K562 (cell line): Measurements from ENCODE around the gene PRDX1. TPM values are rescaled to one million over a fixed set of nuclear protein-coding genes. Genes with fewer than 3 reads are reported as not detected.

Experiments used
- ATAC-seq: fragments of 200-7000 bp; cut with Tn5 transposase; 3 replicates; pipeline ENCODE4 v1.9.1; 2020; ENCODE audit warnings: moderate library complexity
- BruUV-seq: library from RNA; stranded (reverse); fragments of 400-500 nt; replicated peaks from 2 replicates; lab custom pipeline; 2021; lab: Mats Ljungman, UMichigan
- CTCF ChIA-PET: fragments of 300-600 bp; formaldehyde crosslinking; extraction: SDS; loops from one replicate; lab custom pipeline; 2021; ENCODE audit warnings: low intra/inter-chr PET ratio; lab: Yijun Ruan, JAX
- POLR2A ChIA-PET: fragments of 300-600, 350-650 bp; sonication (Branson Sonifier 250); formaldehyde crosslinking; extraction: SDS; loops from one replicate; lab custom pipeline; 2021; ENCODE audit warnings: antibody characterized with exemption, inconsistent platforms; lab: Yijun Ruan, JAX
- DNase-seq, 4 experiments: peaks; one replicate each; pipeline versions ENCODE4 v3.0.0 to v3.0.0-alpha.2; 2011 to 2018; ENCODE audit warnings: low spot score in 3 of 4, mixed read lengths in 3 of 4; ENCODE audit errors: extremely low read depth in 1 of 4
- FAIRE-seq: peaks from 2 replicates; lab custom pipeline; 2011; peaks lifted over from hg19 to GRCh38; lab: Jason Lieb, UNC
- H2AFZ ChIP-seq: 2 replicates; pipeline ENCODE4 v1.6.0; 2011; ENCODE audit warnings: low read depth, low read length, control low read depth, inconsistent platforms
- H3K27ac ChIP-seq: fragments of 200-600 bp; 3 replicates; pipeline ENCODE4 v1.8.0; 2011; ENCODE audit warnings: low read depth, mild to moderate bottlenecking, control low read depth, inconsistent platforms, low read length, moderate library complexity, mixed read lengths; ENCODE audit errors: extremely low read depth
- H3K27me3 ChIP-seq, 2 experiments: fragments of 300-600 bp in 1 of 2; 2 replicates in 1 of 2; 3 replicates in 1 of 2; pipeline versions ENCODE4 v1.6.0 to v1.8.0; 2011; ENCODE audit warnings: inconsistent platforms in 2 of 2, low read length in 2 of 2, mild to moderate bottlenecking in 1 of 2, mixed read lengths in 1 of 2, moderate library complexity in 1 of 2; ENCODE audit not compliant: control insufficient read depth in 2 of 2, insufficient read depth in 2 of 2
- H3K36me3 ChIP-seq: fragments of 300-600 bp; 3 replicates; pipeline ENCODE4 v1.8.0; 2011; ENCODE audit warnings: mild to moderate bottlenecking, low read length, inconsistent platforms; ENCODE audit not compliant: control insufficient read depth, insufficient read depth
- H3K4me1 ChIP-seq, 2 experiments: fragments of 200-600 bp in 1 of 2; replicated peaks in 1 of 2; 2 replicates in 1 of 2; 3 replicates in 1 of 2; pipeline versions ENCODE4 v1.5.1 to v1.8.0; 2011; ENCODE audit warnings: inconsistent platforms in 2 of 2, low read length in 2 of 2, mild to moderate bottlenecking in 1 of 2, mixed read lengths in 1 of 2, moderate library complexity in 1 of 2; ENCODE audit not compliant: control insufficient read depth in 2 of 2, insufficient read depth in 2 of 2
- H3K4me2 ChIP-seq: 2 replicates; pipeline ENCODE4 v1.6.1; 2011; ENCODE audit warnings: low read length, control low read depth, inconsistent platforms, mixed read lengths; ENCODE audit not compliant: insufficient read depth
- H3K4me3 ChIP-seq: fragments of 200-600 bp; sonication (generic), shearing (Covaris generic); 2 replicates; pipeline ENCODE4 v1.5.1; 2016; ENCODE audit warnings: control low read depth, inconsistent platforms
- H3K79me2 ChIP-seq: fragments of 200-600 bp; 3 replicates; pipeline ENCODE4 v1.8.0; 2011; ENCODE audit warnings: low read length, inconsistent platforms; ENCODE audit not compliant: control insufficient read depth, insufficient read depth
- H3K9ac ChIP-seq, 2 experiments: 2 replicates each; pipeline versions ENCODE4 v1.6.0 to v1.6.1; 2011; ENCODE audit warnings: low read depth in 2 of 2, low read length in 2 of 2, control low read depth in 1 of 2, inconsistent platforms in 1 of 2, mild to moderate bottlenecking in 1 of 2, mixed read lengths in 1 of 2; ENCODE audit not compliant: insufficient read depth in 1 of 2
- H3K9me1 ChIP-seq: one replicate; pipeline ENCODE4 v1.6.0; 2011; ENCODE audit warnings: inconsistent platforms, mild to moderate bottlenecking, low read length, moderate library complexity; ENCODE audit not compliant: control insufficient read depth, insufficient read depth
- H3K9me3 ChIP-seq: replicated peaks from 2 replicates; pipeline ENCODE4 v1.5.1; 2011; ENCODE audit warnings: low read depth, low read length, inconsistent platforms; ENCODE audit not compliant: control insufficient read depth, insufficient read depth
- H4K20me1 ChIP-seq: replicated peaks from 2 replicates; pipeline ENCODE4 v1.6.1; 2011; ENCODE audit warnings: low read length, inconsistent platforms, mixed read lengths; ENCODE audit not compliant: control insufficient read depth, insufficient read depth
- MEF2A ChIP-seq: IDR thresholded peaks from 2 replicates; pipeline ENCODE4 v1.6.1; 2011; ENCODE audit warnings: low read depth, mild to moderate bottlenecking, low read length, moderate library complexity; ENCODE audit not compliant: control insufficient read depth
- SAFB2 ChIP-seq: fragments of 200-400 bp; formaldehyde crosslinking; IDR thresholded peaks from 2 replicates; pipeline ENCODE4 v1.6.1; 2018; ENCODE audit warnings: borderline replicate concordance, low read length, low read depth, moderate library complexity; ENCODE audit not compliant: severe bottlenecking
- WGBS: fragments of 100-300 bp; shearing (Covaris generic); methylation state at CpG from one replicate; pipeline ENCODE4 v1.1.6; 2016; ENCODE audit warnings: low coverage, mixed read lengths; ENCODE audit not compliant: insufficient coverage; ENCODE audit errors: missing lambda C conversion rate; 5-methylcytosine and 5-hydroxymethylcytosine counted together
- in situ Hi-C: fragments of 300-500 bp; cut with MboI; formaldehyde crosslinking; loops from 4 replicates; pipeline ENCODE4 v1.15.0; 2018; ENCODE audit warnings: inconsistent platforms, mixed read lengths
- intact Hi-C: fragments of 100-400 bp; cut with micrococcal nuclease; formaldehyde crosslinking; loops from 2 replicates; pipeline ENCODE4 v1.14.2; 2022
- polyA plus RNA-seq, 8 experiments: library from polyadenylated mRNA; depleted of rRNA in 4 of 8; stranded (reverse) in 5 of 8; unstranded in 3 of 8; fragments of >200 nt; fragmentation: Nextera tagmentation in 2 of 8; fragmentation: Illumina TruSeq in 1 of 8; extraction: Ambion mirVana in 2 of 8; extraction: Trizol in 1 of 8; gene quantifications; 2 replicates each; pipeline versions ENCODE4 v1.2.1 to v1.2.3, GENCODE V29; 2011 to 2014; ENCODE audit warnings: inconsistent platforms in 1 of 8, missing spikeins in 1 of 8
- total RNA-seq, 7 experiments: library from RNA; depleted of rRNA in 6 of 7; stranded (reverse); fragments of >200 nt in 6 of 7; fragmentation: Illumina TruSeq in 2 of 7; extraction: Trizol in 2 of 7; gene quantifications; 2 replicates each; pipeline versions ENCODE4 v1.2.1 to v1.2.3, GENCODE V29; 2011 to 2021; ENCODE audit warnings: low replicate concordance in 1 of 7
- TF ChIP-seq, protein P1 (sequence below), 2 experiments: fragments of 200-800 bp in 1 of 2; sonication (Bioruptor generic) in 1 of 2; sonication (generic) in 1 of 2; formaldehyde crosslinking in 1 of 2; IDR thresholded peaks in 1 of 2; conservative IDR thresholded peaks in 1 of 2; 2 replicates each; pipeline versions ENCODE4 v1.5.0 to v1.6.1; 2016 to 2020; ENCODE audit warnings: missing compliant biosample characterization in 1 of 2, missing genetic modification characterization in 1 of 2, missing genetic modification reagents in 1 of 2

PRDX1 gene
- total and polyA plus RNA-seq, 9 of the 15 experiments (the other 6 are each of a cell fraction or from before 2014, with no cell fraction given), result 748 to 2,388 (median 1,045) TPM

DNA sequence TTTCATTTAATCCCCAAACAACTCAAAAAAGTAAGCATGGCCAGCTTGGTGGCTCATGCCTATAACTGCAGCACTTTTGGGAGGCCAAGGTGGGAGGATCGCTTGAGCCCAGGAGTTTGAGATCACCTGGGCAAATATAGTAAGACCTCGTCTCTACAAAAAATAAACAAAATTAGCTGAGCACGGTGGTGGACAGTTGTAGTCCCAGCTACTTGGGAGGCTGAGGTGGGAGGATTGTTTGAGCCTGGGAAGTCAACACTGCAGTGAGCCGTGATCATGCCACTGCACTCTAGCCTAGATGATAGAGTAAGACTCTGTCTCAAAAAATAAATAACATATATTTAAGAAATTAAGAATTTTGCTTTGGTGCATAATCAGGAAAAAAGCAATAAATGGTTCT is 22.8 kb upstream of the PRDX1 start:
- no peak for DNase-seq
- Histone ChIP-seq H3K79me2 (no peaks in the 10 kb centered on the region), H3K4me1 (peaks cover 8 to 16% of the 10 kb centered on the region in 2 experiments), H3K36me3 (no peaks in the 10 kb centered on the region), H3K4me2 (no peak overlapping the region), H3K27ac (no peak overlapping the region), H3K9me3 (no peaks in the 10 kb centered on the region), H4K20me1 (no peaks in the 10 kb centered on the region), H3K27me3 (no peaks in the 10 kb centered on the region), H2AFZ (peak overlapping the region; percentile 58; the same call in 1 of the 2 replicates), H3K4me3 (no peak overlapping the region), H3K9me1 (no peaks in the 10 kb centered on the region), H3K9ac (no peak overlapping the region)
- whole genome bisulfite sequencing, result 58% methylated on average over 4 of the region's 4 CpGs
- no TSS peak for BruUV-seq
- ChIA-PET CTCF (interaction anchor here (0.6 kb wide), 1 partner anchor 39 kb away, joined by 3 read pairs; no protein-coding TSS in a partner anchor), POLR2A (interaction anchor here (0.6 to 6.3 kb wide), 6 partner anchors 9 to 504 kb away, joined by 3 to 87 read pairs (median 8); partner anchors contain the start of genes NASP and PRDX1)
- intact Hi-C loops, result no loop called here
- no peak for FAIRE-seq
- no peak for ATAC-seq
- in situ Hi-C loops, result no loop called here
- TF ChIP-seq MEF2A, result no peak
- TF ChIP-seq, protein P1, sequence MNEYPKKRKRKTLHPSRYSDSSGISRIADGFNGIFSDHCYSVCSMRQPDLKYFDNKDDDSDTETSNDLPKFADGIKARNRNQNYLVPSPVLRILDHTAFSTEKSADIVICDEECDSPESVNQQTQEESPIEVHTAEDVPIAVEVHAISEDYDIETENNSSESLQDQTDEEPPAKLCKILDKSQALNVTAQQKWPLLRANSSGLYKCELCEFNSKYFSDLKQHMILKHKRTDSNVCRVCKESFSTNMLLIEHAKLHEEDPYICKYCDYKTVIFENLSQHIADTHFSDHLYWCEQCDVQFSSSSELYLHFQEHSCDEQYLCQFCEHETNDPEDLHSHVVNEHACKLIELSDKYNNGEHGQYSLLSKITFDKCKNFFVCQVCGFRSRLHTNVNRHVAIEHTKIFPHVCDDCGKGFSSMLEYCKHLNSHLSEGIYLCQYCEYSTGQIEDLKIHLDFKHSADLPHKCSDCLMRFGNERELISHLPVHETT (CRISPR knock-in tag; conservative IDR thresholded peaks at IDR 0.05 in 1 of 2, IDR thresholded peaks at IDR 0.05 in 1 of 2), result 0 out of 4 replicates have a peak, but pooled peaks of 1 of the 2 experiments have one; percentile 0
- TF ChIP-seq SAFB2, result no peak
